ENCODE measurements around the gene C10orf143. TPM values are rescaled to one million over a fixed set of nuclear protein-coding genes. Genes with fewer than 3 reads are reported as not detected.
"Not testable (repeated sequence)": the region's sequence is repeated elsewhere in the genome, so short reads cannot be mapped to it uniquely, and the experiment has no call there.

Gene C10orf143
- total RNA-seq, 1 donor from 2014 or later, result 11.6 TPM

- no peak for DNase-seq (ENCODE audit: low spot score)
These were observed 74.1 kb downstream of the C10orf143 start for GRCh38 chr10:130036296-130037065.

- no peak for DNase-seq (ENCODE audit: low spot score)
These were observed 81.4 kb downstream of the C10orf143 start for GRCh38 chr10:130029209-130029608.

GRCh38 chr10:130028465-130028819, 82.2 kb downstream of the C10orf143 start:
- DNase-seq (ENCODE audit: low spot score), result no peak

GRCh38 chr10:130027716-130028464, 82.7 kb downstream of the C10orf143 start:
- no peak for DNase-seq (ENCODE audit: low spot score)

GRCh38 chr10:130026670-130027456, 83.8 kb downstream of the C10orf143 start:
- DNase-seq (ENCODE audit: low spot score), result no peak

- DNase-seq (ENCODE audit: low spot score), result no peak
These were observed 84.7 kb downstream of the C10orf143 start for GRCh38 chr10:130025811-130026485.

GRCh38 chr10:130025326-130025725, 85.3 kb downstream of the C10orf143 start:
- no peak for DNase-seq (ENCODE audit: low spot score)

GRCh38 chr10:130024779-130025325, 85.8 kb downstream of the C10orf143 start:
- no peak for DNase-seq (ENCODE audit: low spot score)

GRCh38 chr10:130024326-130024725, 86.3 kb downstream of the C10orf143 start:
- DNase-seq (ENCODE audit: low spot score), result not testable (repeated sequence)

- no peak for DNase-seq (ENCODE audit: low spot score)
These were observed 87.0 kb downstream of the C10orf143 start for GRCh38 chr10:130023454-130024230.

GRCh38 chr10:130022511-130023299, 87.9 kb downstream of the C10orf143 start:
- DNase-seq (ENCODE audit: low spot score), result no peak

GRCh38 chr10:130022086-130022485, 88.5 kb downstream of the C10orf143 start:
- DNase-seq (ENCODE audit: low spot score), result no peak

GRCh38 chr10:130021383-130021950, 89.2 kb downstream of the C10orf143 start:
- DNase-seq (ENCODE audit: low spot score), result no peak

- no peak for DNase-seq (ENCODE audit: low spot score)
These were observed 89.8 kb downstream of the C10orf143 start for GRCh38 chr10:130020651-130021382.

GRCh38 chr10:130018730-130019185, 91.9 kb downstream of the C10orf143 start:
- no peak for DNase-seq (ENCODE audit: low spot score)

GRCh38 chr10:130018265-130018664, 92.4 kb downstream of the C10orf143 start:
- no peak for DNase-seq (ENCODE audit: low spot score)

GRCh38 chr10:130017631-130018022, 93.0 kb downstream of the C10orf143 start:
- DNase-seq (ENCODE audit: low spot score), result no peak

- no peak for DNase-seq (ENCODE audit: low spot score)
These were observed 93.5 kb downstream of the C10orf143 start for GRCh38 chr10:130016993-130017630.
